ENCODE results near the gene DLG3.
"Not testable (repeated sequence)": the region's sequence is repeated elsewhere in the genome, so short reads cannot be mapped to it uniquely, and the experiment has no call there.

DLG3 gene

GRCh38 chrX:70476934-70477733, 32.5 kb downstream of the DLG3 start:
- DNase-seq (ENCODE audit: low read depth in 2 of 2): no peak

- no peak for DNase-seq (ENCODE audit: low read depth in 2 of 2)
Measured at GRCh38 chrX:70477734-70478075, 33.1 kb downstream of the DLG3 start.

GRCh38 chrX:70478526-70479245, 34.1 kb downstream of the DLG3 start:
- DNase-seq (ENCODE audit: low read depth in 2 of 2): no peak

- no peak for DNase-seq (ENCODE audit: low read depth in 2 of 2)
Measured at GRCh38 chrX:70479247-70479921, 34.7 kb downstream of the DLG3 start.

- DNase-seq (ENCODE audit: low read depth in 2 of 2): no peak
Measured at GRCh38 chrX:70479922-70480659, 35.5 kb downstream of the DLG3 start.

- no peak for DNase-seq (ENCODE audit: low read depth in 2 of 2)
Measured at GRCh38 chrX:70480660-70481018, 36.0 kb downstream of the DLG3 start.

GRCh38 chrX:70481471-70482270, 37.0 kb downstream of the DLG3 start:
- DNase-seq (ENCODE audit: low read depth in 2 of 2): no peak

- no peak for DNase-seq (ENCODE audit: low read depth in 2 of 2)
Measured at GRCh38 chrX:70482300-70482699, 37.7 kb downstream of the DLG3 start.

- DNase-seq (ENCODE audit: low read depth in 2 of 2): no peak
Measured at GRCh38 chrX:70485466-70485865, 40.8 kb downstream of the DLG3 start.

- no peak for DNase-seq (ENCODE audit: low read depth in 2 of 2)
Measured at GRCh38 chrX:70488856-70489255, 44.2 kb downstream of the DLG3 start.

- no peak for DNase-seq (ENCODE audit: low read depth in 2 of 2)
Measured at GRCh38 chrX:70494441-70494840, 49.8 kb downstream of the DLG3 start.

GRCh38 chrX:70496491-70496890, 51.9 kb downstream of the DLG3 start:
- DNase-seq (ENCODE audit: low read depth in 2 of 2): no peak

- DNase-seq (ENCODE audit: low read depth in 2 of 2): no peak
Measured at GRCh38 chrX:70497026-70497425, 52.4 kb downstream of the DLG3 start.

GRCh38 chrX:70498129-70498528, 53.5 kb downstream of the DLG3 start:
- no peak for DNase-seq (ENCODE audit: low read depth in 2 of 2)

- DNase-seq (ENCODE audit: low read depth in 2 of 2): no peak
Measured at GRCh38 chrX:70500826-70501225, 56.2 kb downstream of the DLG3 start.

- no peak for DNase-seq (ENCODE audit: low read depth in 2 of 2)
Measured at GRCh38 chrX:70504772-70505450, 60.3 kb downstream of the DLG3 start.

- DNase-seq (ENCODE audit: low read depth in 2 of 2): no peak
Measured at GRCh38 chrX:70505451-70505841, 60.8 kb downstream of the DLG3 start.

GRCh38 chrX:70508296-70508911, 63.8 kb downstream of the DLG3 start:
- DNase-seq (ENCODE audit: low read depth in 2 of 2): no peak

GRCh38 chrX:70509078-70509477, 64.4 kb downstream of the DLG3 start:
- no peak for DNase-seq (ENCODE audit: low read depth in 2 of 2)

- DNase-seq (ENCODE audit: low read depth in 2 of 2): not testable (repeated sequence)
Measured at GRCh38 chrX:70515270-70515669, 70.6 kb downstream of the DLG3 start.
